Measurements from ENCODE around the gene SIX4.
A peak's percentile ranks its signal among the peaks of the same experiment; 100 is the strongest.

SIX4 gene

GRCh38 chr14:60756847-60757246 is 32.7 kb upstream of the SIX4 start:
- Histone ChIP-seq H3K36me3 (replicated peaks; ENCODE audit: low read depth, low read length) (no peaks in the 10 kb centered on the region), H3K79me2 (ENCODE audit: low read length) (peaks cover 30% of the 10 kb centered on the region), H4K20me1 (ENCODE audit: insufficient read depth, low read length) (peaks cover 48% of the 10 kb centered on the region), H3K27me3 (ENCODE audit: low read depth, low read length) (no peaks in the 10 kb centered on the region), H3K4me3 (ENCODE audit: low read length) (no peak overlapping the region), H3K9ac (ENCODE audit: low read length) (no peak overlapping the region), H3K27ac (ENCODE audit: low read length) (no peak overlapping the region), H3K9me3 (ENCODE audit: insufficient read depth, low read length) (no peaks in the 10 kb centered on the region), H3K4me2 (ENCODE audit: low read length) (no peak overlapping the region), H2AFZ (ENCODE audit: low read depth, low read length) (no peak overlapping the region), H3K4me1 (ENCODE audit: low read length) (peaks cover 21% of the 10 kb centered on the region)
- TF ChIP-seq CTCF (IDR thresholded peaks at IDR 0.05; ENCODE audit: low read depth, low read length) = no peak

GRCh38 chr14:60753264-60754119 is 29.3 kb upstream of the SIX4 start:
- H4K20me1 ChIP-seq (ENCODE audit: insufficient read depth, low read length) = peaks cover 34% of the 10 kb centered on the region
- no peak overlapping the region for H2AFZ ChIP-seq (ENCODE audit: low read depth, low read length)
- H3K36me3 ChIP-seq (replicated peaks; ENCODE audit: low read depth, low read length) = no peaks in the 10 kb centered on the region
- peaks cover 23% of the 10 kb centered on the region for H3K4me1 ChIP-seq (ENCODE audit: low read length)
- peaks cover 33% of the 10 kb centered on the region for H3K79me2 ChIP-seq (ENCODE audit: low read length)
- H3K9ac ChIP-seq (ENCODE audit: low read length) = no peak overlapping the region
- TF ChIP-seq EZH2phosphoT487 (IDR thresholded peaks at IDR 0.05; ENCODE audit: low read depth) (no peak), CTCF (IDR thresholded peaks at IDR 0.05; ENCODE audit: low read depth, low read length) (no peak)
- H3K9me3 ChIP-seq (ENCODE audit: insufficient read depth, low read length) = no peaks in the 10 kb centered on the region
- H3K4me2 ChIP-seq (ENCODE audit: low read length) = peak overlapping the region; percentile 11; the same call in 1 of the 2 replicates
- no peak overlapping the region for H3K27ac ChIP-seq (ENCODE audit: low read length)
- no peaks in the 10 kb centered on the region for H3K27me3 ChIP-seq (ENCODE audit: low read depth, low read length)
- H3K4me3 ChIP-seq (ENCODE audit: low read length) = no peak overlapping the region

GRCh38 chr14:60744566-60744965 is 20.4 kb upstream of the SIX4 start:
- H3K36me3 ChIP-seq (replicated peaks; ENCODE audit: low read depth, low read length) = peaks cover 6% of the 10 kb centered on the region
- peaks cover 73% of the 10 kb centered on the region for H3K79me2 ChIP-seq (ENCODE audit: low read length)
- no peaks in the 10 kb centered on the region for H3K4me1 ChIP-seq (ENCODE audit: low read length)
- no peak overlapping the region for H3K27ac ChIP-seq (ENCODE audit: low read length)
- TF ChIP-seq EZH2phosphoT487 (IDR thresholded peaks at IDR 0.05; ENCODE audit: low read depth) (no peak), CTCF (IDR thresholded peaks at IDR 0.05; ENCODE audit: low read depth, low read length) (no peak)
- no peaks in the 10 kb centered on the region for H3K9me3 ChIP-seq (ENCODE audit: insufficient read depth, low read length)
- H3K9ac ChIP-seq (ENCODE audit: low read length) = no peak overlapping the region
- no peak overlapping the region for H3K4me2 ChIP-seq (ENCODE audit: low read length)
- no peak overlapping the region for H2AFZ ChIP-seq (ENCODE audit: low read depth, low read length)
- H4K20me1 ChIP-seq (ENCODE audit: insufficient read depth, low read length) = peaks cover 15% of the 10 kb centered on the region
- no peaks in the 10 kb centered on the region for H3K27me3 ChIP-seq (ENCODE audit: low read depth, low read length)
- H3K4me3 ChIP-seq (ENCODE audit: low read length) = no peak overlapping the region

GRCh38 chr14:60738843-60739508 is 14.8 kb upstream of the SIX4 start:
- H3K4me1 ChIP-seq (ENCODE audit: low read length) = peaks cover 15% of the 10 kb centered on the region
- H4K20me1 ChIP-seq (ENCODE audit: insufficient read depth, low read length) = peaks cover 16% of the 10 kb centered on the region; the same call in 1 of the 2 replicates
- no peak overlapping the region for H3K4me3 ChIP-seq (ENCODE audit: low read length)
- H3K27ac ChIP-seq (ENCODE audit: low read length) = no peak overlapping the region
- H3K27me3 ChIP-seq (ENCODE audit: low read depth, low read length) = no peaks in the 10 kb centered on the region
- TF ChIP-seq EZH2phosphoT487 (IDR thresholded peaks at IDR 0.05; ENCODE audit: low read depth) = no peak
- no peak for TF ChIP-seq CTCF (IDR thresholded peaks at IDR 0.05; ENCODE audit: low read depth, low read length)
- no peaks in the 10 kb centered on the region for H3K9me3 ChIP-seq (ENCODE audit: insufficient read depth, low read length)
- peaks cover 84% of the 10 kb centered on the region for H3K79me2 ChIP-seq (ENCODE audit: low read length)
- no peak overlapping the region for H3K9ac ChIP-seq (ENCODE audit: low read length)
- H3K4me2 ChIP-seq (ENCODE audit: low read length) = no peak overlapping the region
- H2AFZ ChIP-seq (ENCODE audit: low read depth, low read length) = no peak overlapping the region
- H3K36me3 ChIP-seq (replicated peaks; ENCODE audit: low read depth, low read length) = peaks cover 6% of the 10 kb centered on the region

All from OCI-LY3 (cell line).